Epithelial cell of proximal tubule (primary cell): Measurements from ENCODE around the gene GPR146. TPM values are rescaled to one million over a fixed set of nuclear protein-coding genes. Genes with fewer than 3 reads are reported as not detected.
"Not testable (repeated sequence)": the region's sequence is repeated elsewhere in the genome, so short reads cannot be mapped to it uniquely, and the experiment has no call there.

Experiments
- DNase-seq: peaks from one replicate; pipeline ENCODE4 v3.0.0-alpha.2; 2011; ENCODE audit warnings: low read depth
- H3K4me3 ChIP-seq: 2 replicates; pipeline ENCODE4 v1.5.1; 2011; ENCODE audit warnings: low read depth, mild to moderate bottlenecking, low read length
- CTCF ChIP-seq: conservative IDR thresholded peaks from 2 replicates; pipeline ENCODE4 v1.5.1; 2012; ENCODE audit warnings: low read depth, mild to moderate bottlenecking, low read length
- total RNA-seq: library from RNA; depleted of rRNA; stranded (reverse); fragments of >200 nt; gene quantifications from 2 replicates; pipeline ENCODE4 v1.2.3, GENCODE V29; 2015

The GPR146 gene
- total RNA-seq, 1 donor from 2014 or later = 0.23 TPM

- TF ChIP-seq CTCF = no peak
These were observed 29.0 kb downstream of the GPR146 start for GRCh38 chr7:1073142-1073977.

GRCh38 chr7:1074018-1074417, 29.7 kb downstream of the GPR146 start:
- DNase-seq, H3K4me3 ChIP-seq: not testable (repeated sequence)

More at GRCh38 chr7:1073142-1073977, 29.0 kb downstream of the GPR146 start:
- no peak for DNase-seq
- no peak overlapping the region for H3K4me3 ChIP-seq

- DNase-seq = no peak
- H3K4me3 ChIP-seq = no peak overlapping the region
- no peak for TF ChIP-seq CTCF
These were observed 30.5 kb downstream of the GPR146 start for GRCh38 chr7:1074593-1075431.

GRCh38 chr7:1076184-1077072, 32.1 kb downstream of the GPR146 start:
- H3K4me3 ChIP-seq = no peak overlapping the region
- TF ChIP-seq CTCF = no peak
- DNase-seq = no peak

- no peak for DNase-seq
- TF ChIP-seq CTCF = no peak
- H3K4me3 ChIP-seq = no peak overlapping the region
These were observed 34.2 kb downstream of the GPR146 start for GRCh38 chr7:1078519-1078918.

- DNase-seq = no peak
- no peak overlapping the region for H3K4me3 ChIP-seq
- TF ChIP-seq CTCF = no peak
These were observed 34.6 kb downstream of the GPR146 start for GRCh38 chr7:1078985-1079384.
